ENCODE measurements around the gene OR10G6. TPM values are rescaled to one million over a fixed set of nuclear protein-coding genes. Genes with fewer than 3 reads are reported as not detected.

Gene OR10G6
- total RNA-seq, 2 experiments from 2014 or later, result not detected

Other genes with a start within 250 kb of the OR10G6 start
- gene OR6X1, start 240.6 kb downstream of the OR10G6 start, total RNA-seq, result not detected
- not detected for gene OR6M1, start 188.8 kb downstream of the OR10G6 start, total RNA-seq
- gene TMEM225, start 109.5 kb downstream of the OR10G6 start, total RNA-seq, result not detected
- gene OR8D4, start 93.0 kb downstream of the OR10G6 start, total RNA-seq, result not detected
- not detected for gene OR4D5, start 55.5 kb downstream of the OR10G6 start, total RNA-seq
- gene OR6T1, start 51.3 kb downstream of the OR10G6 start, total RNA-seq, result not detected
- gene OR10S1, start 17.4 kb downstream of the OR10G6 start, total RNA-seq, result not detected
- not detected for gene OR10G4, start 17.8 kb upstream of the OR10G6 start, total RNA-seq
- not detected for gene OR10G9, start 27.9 kb upstream of the OR10G6 start, total RNA-seq
- not detected for gene OR10G8, start 31.6 kb upstream of the OR10G6 start, total RNA-seq
- gene OR10G7, start 46.2 kb upstream of the OR10G6 start, total RNA-seq, result not detected
- gene VWA5A, start 120.3 kb upstream of the OR10G6 start, total RNA-seq, result 1 to 10 TPM; 4.1 to 4.8 TPM
- gene OR10D3, start 188.2 kb upstream of the OR10G6 start, total RNA-seq, result not detected
- not detected for gene OR8G1, start 245.9 kb upstream of the OR10G6 start, total RNA-seq